Astrocyte (in vitro differentiated cells and primary cell): ENCODE data around the gene RAB3D. TPM values are rescaled to one million over a fixed set of nuclear protein-coding genes. Genes with fewer than 3 reads are reported as not detected.

ENCODE experiments used
- DNase-seq: peaks from one replicate; pipeline ENCODE4 v3.0.0-alpha.2; 2010; ENCODE audit warnings: low read depth
- FAIRE-seq: peaks from 2 replicates; lab custom pipeline; 2011; peaks lifted over from hg19 to GRCh38; lab: Jason Lieb, UNC
- H2AFZ ChIP-seq: 2 replicates; pipeline ENCODE4 v1.6.0; 2012; ENCODE audit warnings: low read depth, low read length, inconsistent platforms
- H3K27ac ChIP-seq: 2 replicates; pipeline ENCODE4 v1.5.1; 2011; ENCODE audit warnings: low read depth, low read length, inconsistent platforms
- H3K27me3 ChIP-seq: 2 replicates; pipeline ENCODE4 v1.6.0; 2011; ENCODE audit warnings: low read length, inconsistent platforms; ENCODE audit not compliant: insufficient read depth
- H3K36me3 ChIP-seq: 2 replicates; pipeline ENCODE4 v1.5.1; 2011; ENCODE audit warnings: low read length, inconsistent platforms; ENCODE audit not compliant: insufficient read depth
- H3K4me1 ChIP-seq: 2 replicates; pipeline ENCODE4 v1.5.1; 2011; ENCODE audit warnings: low read length, inconsistent platforms; ENCODE audit not compliant: insufficient read depth
- H3K4me2 ChIP-seq: 2 replicates; pipeline ENCODE4 v1.6.0; 2012; ENCODE audit warnings: low read length, inconsistent platforms
- H3K4me3 ChIP-seq: 2 replicates; pipeline ENCODE4 v1.5.1; 2011; ENCODE audit warnings: low read depth, mild to moderate bottlenecking, low read length, inconsistent platforms; ENCODE audit not compliant: insufficient read depth
- H3K79me2 ChIP-seq: 2 replicates; pipeline ENCODE4 v1.6.0; 2012; ENCODE audit warnings: mild to moderate bottlenecking, low read length, inconsistent platforms; ENCODE audit not compliant: insufficient read depth
- H3K9ac ChIP-seq: 2 replicates; pipeline ENCODE4 v1.6.0; 2012; ENCODE audit warnings: mild to moderate bottlenecking, low read length, inconsistent platforms
- H3K9me3 ChIP-seq: 2 replicates; pipeline ENCODE4 v1.5.1; 2012; ENCODE audit warnings: low read depth, mild to moderate bottlenecking, low read length, inconsistent platforms; ENCODE audit not compliant: insufficient read depth
- H4K20me1 ChIP-seq: 2 replicates; pipeline ENCODE4 v1.6.0; 2012; ENCODE audit warnings: low read length, inconsistent platforms; ENCODE audit not compliant: insufficient read depth
- H3K27ac Mint-ChIP-seq: one replicate; pipeline ENCODE4 v1.8.0; 2021; ENCODE audit warnings: mild to moderate bottlenecking, mixed read lengths; ENCODE audit not compliant: unreplicated experiment
- H3K27me3 Mint-ChIP-seq: one replicate; pipeline ENCODE4 v1.8.0; 2021; ENCODE audit warnings: low read depth, mixed read lengths; ENCODE audit not compliant: unreplicated experiment
- H3K36me3 Mint-ChIP-seq: one replicate; pipeline ENCODE4 v1.8.0; 2021; ENCODE audit warnings: low read depth, mixed read lengths; ENCODE audit not compliant: unreplicated experiment
- H3K4me1 Mint-ChIP-seq: one replicate; pipeline ENCODE4 v1.8.0; 2021; ENCODE audit warnings: low read depth, mixed read lengths; ENCODE audit not compliant: unreplicated experiment
- H3K4me3 Mint-ChIP-seq: one replicate; pipeline ENCODE4 v1.8.0; 2021; ENCODE audit warnings: mild to moderate bottlenecking, moderate library complexity, mixed read lengths; ENCODE audit not compliant: unreplicated experiment
- H3K9me3 Mint-ChIP-seq: one replicate; pipeline ENCODE4 v1.8.0; 2021; ENCODE audit warnings: mild to moderate bottlenecking, mixed read lengths; ENCODE audit not compliant: unreplicated experiment
- CTCF ChIP-seq: IDR thresholded peaks from 2 replicates; pipeline ENCODE4 v1.5.1; 2011; ENCODE audit warnings: low read depth, mild to moderate bottlenecking, inconsistent platforms, low read length, moderate library complexity; ENCODE audit not compliant: insufficient read depth
- EZH2 ChIP-seq: IDR thresholded peaks from 2 replicates; pipeline ENCODE4 v1.6.1; 2012; ENCODE audit warnings: mild to moderate bottlenecking, low read length, inconsistent platforms; ENCODE audit not compliant: insufficient read depth
- total RNA-seq: library from RNA; stranded (reverse); gene quantifications from 2 replicates; pipeline ENCODE4 v1.2.1, GENCODE V29; 2021

Gene RAB3D
- total RNA-seq, 1 donor from 2014 or later = 14.4 TPM

- TF ChIP-seq EZH2 = no peak
- TF ChIP-seq CTCF = no peak
- DNase-seq = no peak
- no peaks in the 10 kb centered on the region for H3K9me3 ChIP-seq
These were observed 24.9 kb upstream of the RAB3D start for GRCh38 chr19:11364296-11364904.

GRCh38 chr19:11363881-11364280 lies 24.4 kb upstream of the RAB3D start:
- no peak overlapping the region for H3K27ac Mint-ChIP-seq
- no peak for FAIRE-seq

More at GRCh38 chr19:11364296-11364904, 24.9 kb upstream of the RAB3D start:
- Histone ChIP-seq H3K27ac (no peak overlapping the region), H3K27me3 (no peaks in the 10 kb centered on the region), H3K4me1 (no peaks in the 10 kb centered on the region), H3K4me3 (no peak overlapping the region), H3K36me3 (no peaks in the 10 kb centered on the region), H3K79me2 (no peaks in the 10 kb centered on the region), H3K9ac (no peak overlapping the region), H4K20me1 (peaks cover 12% of the 10 kb centered on the region), H3K4me2 (no peak overlapping the region), H2AFZ (no peak overlapping the region)
- Mint-ChIP-seq H3K9me3 (no peaks in the 10 kb centered on the region), H3K27ac (no peak overlapping the region), H3K27me3 (no peaks in the 10 kb centered on the region), H3K36me3 (peaks cover 15% of the 10 kb centered on the region), H3K4me3 (peak overlapping the region; percentile 66), H3K4me1 (no peaks in the 10 kb centered on the region)
- FAIRE-seq = no peak

More at GRCh38 chr19:11363881-11364280, 24.4 kb upstream of the RAB3D start:
- DNase-seq = no peak
- H4K20me1 ChIP-seq = peaks cover 18% of the 10 kb centered on the region
- H2AFZ ChIP-seq = no peak overlapping the region
- H3K36me3 Mint-ChIP-seq = peaks cover 17% of the 10 kb centered on the region
- no peaks in the 10 kb centered on the region for H3K9me3 Mint-ChIP-seq
- H3K79me2 ChIP-seq = no peaks in the 10 kb centered on the region
- H3K27ac ChIP-seq = no peak overlapping the region
- H3K9me3 ChIP-seq = no peaks in the 10 kb centered on the region
- no peak overlapping the region for H3K4me2 ChIP-seq
- H3K9ac ChIP-seq = no peak overlapping the region
- no peak overlapping the region for H3K4me3 Mint-ChIP-seq
- H3K27me3 ChIP-seq = no peaks in the 10 kb centered on the region
- H3K27me3 Mint-ChIP-seq = peaks cover 4% of the 10 kb centered on the region
- no peak for TF ChIP-seq EZH2
- no peak for TF ChIP-seq CTCF
- no peaks in the 10 kb centered on the region for H3K36me3 ChIP-seq
- H3K4me1 ChIP-seq = no peaks in the 10 kb centered on the region
- no peaks in the 10 kb centered on the region for H3K4me1 Mint-ChIP-seq
- H3K4me3 ChIP-seq = no peak overlapping the region
